Endothelial cell of umbilical vein (primary cell): Measurements from ENCODE around the gene CHSY1. TPM values are rescaled to one million over a fixed set of nuclear protein-coding genes. Genes with fewer than 3 reads are reported as not detected.

Source experiments
- BruUV-seq: library from RNA; stranded (reverse); fragments of 400-500 nt; replicated peaks from 2 replicates; lab custom pipeline; 2021; lab: Mats Ljungman, UMichigan
- CTCF ChIA-PET: fragments of 300-600, 350-600 bp; sonication (Branson Sonifier 250); formaldehyde crosslinking; loops from one replicate; lab custom pipeline; 2021; ENCODE audit warnings: antibody characterized with exemption, inconsistent platforms; lab: Charles Lee
- POLR2A ChIA-PET: fragments of 300-600, 350-600 bp; sonication (Branson Sonifier 250); formaldehyde crosslinking; loops from one replicate; lab custom pipeline; 2021; ENCODE audit warnings: antibody characterized with exemption, inconsistent platforms; lab: Charles Lee
- DNase-seq: peaks from one replicate; pipeline ENCODE4 v3.0.0-alpha.2; 2011; ENCODE audit warnings: low read depth, low spot score
- FAIRE-seq: peaks from 2 replicates; lab custom pipeline; 2011; peaks lifted over from hg19 to GRCh38; lab: Jason Lieb, UNC
- H2AFZ ChIP-seq: 2 replicates; pipeline ENCODE4 v1.6.0; 2012; ENCODE audit warnings: low read depth, low read length, control low read depth, inconsistent platforms
- H3K27ac ChIP-seq: 2 replicates; pipeline ENCODE4 v1.5.1; 2011; ENCODE audit warnings: low read depth, mild to moderate bottlenecking, control low read depth, low read length, moderate library complexity; ENCODE audit not compliant: insufficient read depth
- H3K27me3 ChIP-seq, 2 experiments: 2 replicates each; pipeline versions ENCODE4 v1.6.0 to v1.6.1; 2011; ENCODE audit warnings: low read length in 2 of 2, mixed read lengths in 1 of 2; ENCODE audit not compliant: control insufficient read depth in 2 of 2, insufficient read depth in 2 of 2
- H3K36me3 ChIP-seq, 2 experiments: 2 replicates in 1 of 2; 3 replicates in 1 of 2; pipeline ENCODE4 v1.5.1; 2011; ENCODE audit warnings: low read length in 2 of 2, mild to moderate bottlenecking in 1 of 2, moderate library complexity in 1 of 2; ENCODE audit not compliant: control insufficient read depth in 2 of 2, insufficient read depth in 2 of 2; ENCODE audit errors: extremely low read depth in 1 of 2
- H3K4me1 ChIP-seq: 3 replicates; pipeline ENCODE4 v1.5.1; 2011; ENCODE audit warnings: mild to moderate bottlenecking, low read length; ENCODE audit not compliant: control insufficient read depth, insufficient read depth; ENCODE audit errors: extremely low read depth
- H3K4me2 ChIP-seq: 2 replicates; pipeline ENCODE4 v1.6.1; 2011; ENCODE audit warnings: low read length, control low read depth, mixed read lengths; ENCODE audit not compliant: insufficient read depth
- H3K4me3 ChIP-seq, 3 experiments: fragments of 200-600 bp in 1 of 3; sonication (generic), shearing (Covaris generic) in 1 of 3; replicated peaks in 1 of 3; 2 replicates each; pipeline ENCODE4 v1.5.1; 2011 to 2016; ENCODE audit warnings: control low read depth in 3 of 3, low read length in 3 of 3, mild to moderate bottlenecking in 2 of 3, inconsistent platforms in 1 of 3, low read depth in 1 of 3, moderate library complexity in 1 of 3; ENCODE audit not compliant: insufficient read depth in 1 of 3
- H3K79me2 ChIP-seq: 2 replicates; pipeline ENCODE4 v1.6.0; 2012; ENCODE audit warnings: low read length, inconsistent platforms; ENCODE audit not compliant: control insufficient read depth, insufficient read depth
- H3K9ac ChIP-seq: replicated peaks from 2 replicates; pipeline ENCODE3; 2011; ENCODE audit warnings: low read length, control low read depth; ENCODE audit not compliant: insufficient read depth; ENCODE audit errors: extremely low read depth
- H3K9me1 ChIP-seq: replicated peaks from 3 replicates; pipeline ENCODE4 v1.6.0; 2011; ENCODE audit warnings: mild to moderate bottlenecking, low read length; ENCODE audit not compliant: control insufficient read depth, insufficient read depth; ENCODE audit errors: extremely low read depth
- H3K9me3 ChIP-seq: replicated peaks from 2 replicates; pipeline ENCODE4 v1.5.1; 2012; ENCODE audit warnings: low read length, inconsistent platforms; ENCODE audit not compliant: control insufficient read depth, insufficient read depth
- H4K20me1 ChIP-seq: replicated peaks from 2 replicates; pipeline ENCODE3; 2011; ENCODE audit warnings: mild to moderate bottlenecking, low read length; ENCODE audit not compliant: control insufficient read depth, insufficient read depth; ENCODE audit errors: extremely low read depth
- CTCF ChIP-seq, 2 donors: IDR thresholded peaks; 1 replicate in 1 of 2; 2 replicates in 1 of 2; pipeline ENCODE4 v1.5.1; 2011; ENCODE audit warnings: low read length in 2 of 2, mild to moderate bottlenecking in 2 of 2, moderate library complexity in 2 of 2, control low read depth in 1 of 2, inconsistent platforms in 1 of 2, low read depth in 1 of 2; ENCODE audit not compliant: insufficient read depth in 1 of 2; ENCODE audit errors: extremely low read depth in 1 of 2
- EZH2 ChIP-seq: IDR thresholded peaks from 2 replicates; pipeline ENCODE4 v1.6.1; 2012; ENCODE audit warnings: borderline replicate concordance, low read depth, mild to moderate bottlenecking, moderate library complexity, low read length, inconsistent platforms; ENCODE audit not compliant: severe bottlenecking
- FOS ChIP-seq: IDR thresholded peaks from 2 replicates; pipeline ENCODE4 v1.6.1; 2011; ENCODE audit warnings: mild to moderate bottlenecking, low read length, moderate library complexity, borderline replicate concordance; ENCODE audit not compliant: insufficient read depth
- GATA2 ChIP-seq: IDR thresholded peaks from 2 replicates; pipeline ENCODE4 v1.7.0; 2011; ENCODE audit warnings: low read depth, mild to moderate bottlenecking, moderate library complexity, mixed read lengths, low read length; ENCODE audit not compliant: insufficient read length, insufficient read depth
- JUN ChIP-seq: IDR thresholded peaks from 2 replicates; pipeline ENCODE4 v1.6.1; 2011; ENCODE audit warnings: borderline replicate concordance, low read depth; ENCODE audit not compliant: insufficient read length, insufficient read depth
- MAX ChIP-seq: IDR thresholded peaks from 2 replicates; pipeline ENCODE4 v1.6.1; 2011; ENCODE audit not compliant: insufficient read depth, insufficient read length
- MYC ChIP-seq: IDR thresholded peaks from one replicate; pipeline ENCODE4 v1.6.1; 2011; ENCODE audit warnings: mild to moderate bottlenecking, low read depth, low read length
- POLR2A ChIP-seq: IDR thresholded peaks from 2 replicates; pipeline ENCODE4 v1.6.1; 2012; ENCODE audit warnings: low read depth, mild to moderate bottlenecking, control low read depth, low read length
- POLR2AphosphoS5 ChIP-seq: IDR thresholded peaks from 2 replicates; pipeline ENCODE4 v1.6.1; 2012; ENCODE audit warnings: low read depth, mild to moderate bottlenecking, control low read depth, low read length, moderate library complexity; ENCODE audit not compliant: insufficient read depth
- dilution Hi-C: fragments of 300-500 bp; cut with MboI; formaldehyde crosslinking; loops from one replicate; pipeline ENCODE4 v1.15.0; 2019; ENCODE audit warnings: low sequenced_read_pairs; ENCODE audit not compliant: extremely low pct_ligation_motif_present
- intact Hi-C: fragments of 100-400 bp; cut with micrococcal nuclease; formaldehyde crosslinking; loops from one replicate; pipeline ENCODE4 v1.10.0; 2022
- polyA plus RNA-seq, 4 experiments: library from polyadenylated mRNA; depleted of rRNA in 3 of 4; stranded (reverse) in 3 of 4; unstranded in 1 of 4; fragments of >200 nt; gene quantifications; 2 replicates each; pipeline versions ENCODE4 v1.2.1 to v1.2.3, GENCODE V29; 2011 to 2012; ENCODE audit warnings: missing spikeins in 1 of 4
- total RNA-seq: library from RNA; stranded (reverse); gene quantifications from 2 replicates; pipeline ENCODE4 v1.2.3, GENCODE V29; 2021

The CHSY1 gene
- total and polyA plus RNA-seq, 2 donors (not counting 3 experiments of a cell fraction or from before 2014, with no cell fraction given) = 23.7 to 50.8 TPM

- Histone ChIP-seq H3K27ac (no peak overlapping the region), H3K4me1 (no peaks in the 10 kb centered on the region), H2AFZ (no peak overlapping the region), H3K36me3 (no peaks in the 10 kb centered on the region), H3K27me3 (no peaks in the 10 kb centered on the region), H3K9ac (no peak overlapping the region), H3K9me3 (no peaks in the 10 kb centered on the region), H3K9me1 (no peaks in the 10 kb centered on the region), H3K4me2 (no peak overlapping the region), H3K4me3 (no peak overlapping the region), H3K79me2 (no peaks in the 10 kb centered on the region), H4K20me1 (no peaks in the 10 kb centered on the region)
- CTCF ChIA-PET = interaction anchor here (1.3 to 1.5 kb wide), 2 partner anchors 9 to 10 kb away, joined by 3 to 4 read pairs; no protein-coding TSS in a partner anchor
- TF ChIP-seq POLR2A (no peak), CTCF (IDR thresholded peaks at IDR 0.05; ENCODE audit: extremely low read depth in 1 of 2, insufficient read depth in 1 of 2, low read depth in 1 of 2, low read length in 2 of 2) (no peak), EZH2 (no peak), FOS (no peak), JUN (no peak), MYC (no peak), GATA2 (no peak), MAX (no peak), POLR2AphosphoS5 (no peak)
- POLR2A ChIA-PET = interaction anchor here (0.5 kb wide), 1 partner anchor 19 kb away, joined by 6 read pairs; no protein-coding TSS in a partner anchor
- BruUV-seq = no TSS peak
- FAIRE-seq (no peak), DNase-seq (no peak)
- dilution Hi-C loops (no loop called here), intact Hi-C loops (no loop called here)
Observed at GRCh38 chr15:101143321-101143720, 108.5 kb downstream of the CHSY1 start.
